HG02571 (cell line): ENCODE data around the gene PSKH1.

Experiments used
- ATAC-seq: cut with Tn5 transposase; IDR thresholded peaks from one replicate; pipeline ENCODE4 v1.9.1; 2021; ENCODE audit warnings: mild to moderate bottlenecking, moderate library complexity; ENCODE audit not compliant: unreplicated experiment

Gene PSKH1

GRCh38 chr16:67939507-67940445, 46.7 kb downstream of the PSKH1 start:
- ATAC-seq, result no peak

- no peak for ATAC-seq
These were observed 47.5 kb downstream of the PSKH1 start for GRCh38 chr16:67940446-67941089.

- no peak for ATAC-seq
These were observed 48.6 kb downstream of the PSKH1 start for GRCh38 chr16:67941469-67942199.

GRCh38 chr16:67942200-67942509, 49.1 kb downstream of the PSKH1 start:
- ATAC-seq, result no peak

- no peak for ATAC-seq
These were observed 49.6 kb downstream of the PSKH1 start for GRCh38 chr16:67942510-67943255.

GRCh38 chr16:67943256-67943618, 50.2 kb downstream of the PSKH1 start:
- no peak for ATAC-seq

GRCh38 chr16:67943619-67944504, 50.8 kb downstream of the PSKH1 start, which contains the start of gene LCAT:
TSS of gene LCAT (minus strand) at chr16:67944120. CDS start at chr16:67944101, 19 bp downstream.
- no peak for ATAC-seq

- ATAC-seq, result no peak
These were observed 51.8 kb downstream of the PSKH1 start for GRCh38 chr16:67944690-67945391.

- no peak for ATAC-seq
These were observed 52.4 kb downstream of the PSKH1 start for GRCh38 chr16:67945392-67945933.

GRCh38 chr16:67946128-67946569, 53.1 kb downstream of the PSKH1 start:
- no peak for ATAC-seq

- ATAC-seq, result no peak
These were observed 54.0 kb downstream of the PSKH1 start for GRCh38 chr16:67946966-67947558.

GRCh38 chr16:67948015-67948414, 55.0 kb downstream of the PSKH1 start:
- ATAC-seq, result no peak

GRCh38 chr16:67949645-67950044, 56.6 kb downstream of the PSKH1 start:
- no peak for ATAC-seq

GRCh38 chr16:67950335-67950843, 57.3 kb downstream of the PSKH1 start:
- no peak for ATAC-seq

GRCh38 chr16:67951485-67951884, 58.4 kb downstream of the PSKH1 start:
- no peak for ATAC-seq

- ATAC-seq, result no peak
These were observed 60.8 kb downstream of the PSKH1 start for GRCh38 chr16:67953641-67954375.

GRCh38 chr16:67954421-67955196, 61.6 kb downstream of the PSKH1 start:
- no peak for ATAC-seq
